ENCODE results near the gene ACAP2. TPM values are rescaled to one million over a fixed set of nuclear protein-coding genes. Genes with fewer than 3 reads are reported as not detected.
A peak's percentile ranks its signal among the peaks of the same experiment; 100 is the strongest.

ACAP2 gene
- total RNA-seq, 1 donor, result 92.3 TPM

DNA sequence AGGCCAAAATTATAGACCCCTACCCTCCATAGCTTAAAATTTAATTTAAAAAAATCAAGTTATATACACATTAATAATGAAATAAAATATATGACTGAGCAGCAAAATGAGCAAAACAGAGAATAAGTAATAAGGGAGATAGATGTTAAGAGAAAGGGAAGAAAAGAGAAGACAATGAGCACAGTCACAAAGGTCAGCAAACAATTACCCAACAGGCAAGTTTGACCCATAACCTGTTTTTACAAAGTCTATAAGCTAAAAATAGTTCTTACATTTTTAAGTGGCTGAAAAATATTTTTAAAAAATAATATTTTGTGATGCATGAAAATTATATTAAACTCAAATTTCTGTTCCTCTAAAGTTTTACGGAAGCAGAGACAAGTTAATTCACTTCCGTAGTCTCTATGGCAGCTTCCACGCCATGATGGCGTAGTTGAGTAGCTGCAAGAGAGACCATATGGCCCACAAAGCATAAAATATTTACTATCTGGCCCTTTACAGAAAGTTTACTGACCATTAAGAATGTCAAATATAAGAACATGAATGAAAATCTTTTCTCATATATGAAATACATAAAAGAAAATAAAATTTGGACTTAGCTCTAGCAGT is 47.5 kb downstream of the ACAP2 start:
- H3K4me3 ChIP-seq (ENCODE audit: low read depth, low read length), result no peak overlapping the region
- DNase-seq (ENCODE audit: low read depth), result no peak
- TF ChIP-seq, protein P1, sequence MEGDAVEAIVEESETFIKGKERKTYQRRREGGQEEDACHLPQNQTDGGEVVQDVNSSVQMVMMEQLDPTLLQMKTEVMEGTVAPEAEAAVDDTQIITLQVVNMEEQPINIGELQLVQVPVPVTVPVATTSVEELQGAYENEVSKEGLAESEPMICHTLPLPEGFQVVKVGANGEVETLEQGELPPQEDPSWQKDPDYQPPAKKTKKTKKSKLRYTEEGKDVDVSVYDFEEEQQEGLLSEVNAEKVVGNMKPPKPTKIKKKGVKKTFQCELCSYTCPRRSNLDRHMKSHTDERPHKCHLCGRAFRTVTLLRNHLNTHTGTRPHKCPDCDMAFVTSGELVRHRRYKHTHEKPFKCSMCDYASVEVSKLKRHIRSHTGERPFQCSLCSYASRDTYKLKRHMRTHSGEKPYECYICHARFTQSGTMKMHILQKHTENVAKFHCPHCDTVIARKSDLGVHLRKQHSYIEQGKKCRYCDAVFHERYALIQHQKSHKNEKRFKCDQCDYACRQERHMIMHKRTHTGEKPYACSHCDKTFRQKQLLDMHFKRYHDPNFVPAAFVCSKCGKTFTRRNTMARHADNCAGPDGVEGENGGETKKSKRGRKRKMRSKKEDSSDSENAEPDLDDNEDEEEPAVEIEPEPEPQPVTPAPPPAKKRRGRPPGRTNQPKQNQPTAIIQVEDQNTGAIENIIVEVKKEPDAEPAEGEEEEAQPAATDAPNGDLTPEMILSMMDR (IDR thresholded peaks at IDR 0.05; ENCODE audit: insufficient read depth, low read length), result no peak

DNA sequence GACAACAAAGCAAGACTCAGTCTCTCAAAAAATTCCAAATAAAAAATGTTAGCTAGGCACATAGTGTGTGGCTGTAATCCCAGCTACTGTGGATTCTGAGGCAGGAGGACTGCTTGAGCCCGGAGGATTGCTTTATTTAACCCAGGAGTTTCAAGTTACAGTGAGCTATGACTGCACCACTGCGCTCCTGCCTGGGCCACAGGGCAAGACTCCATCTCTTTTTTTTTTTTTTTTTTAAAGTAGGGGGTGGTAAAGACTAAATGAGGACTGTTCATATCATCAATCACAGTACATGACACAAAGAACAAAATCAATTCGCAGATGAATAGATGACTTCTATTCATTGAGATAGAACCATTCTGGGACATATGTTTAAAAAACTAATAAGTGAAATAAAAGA is 48.1 kb downstream of the ACAP2 start:
- TF ChIP-seq, protein P1 (IDR thresholded peaks at IDR 0.05; ENCODE audit: insufficient read depth, low read length), result no peak
- no peak overlapping the region for H3K4me3 ChIP-seq (ENCODE audit: low read depth, low read length)
- no peak for DNase-seq (ENCODE audit: low read depth)

DNA sequence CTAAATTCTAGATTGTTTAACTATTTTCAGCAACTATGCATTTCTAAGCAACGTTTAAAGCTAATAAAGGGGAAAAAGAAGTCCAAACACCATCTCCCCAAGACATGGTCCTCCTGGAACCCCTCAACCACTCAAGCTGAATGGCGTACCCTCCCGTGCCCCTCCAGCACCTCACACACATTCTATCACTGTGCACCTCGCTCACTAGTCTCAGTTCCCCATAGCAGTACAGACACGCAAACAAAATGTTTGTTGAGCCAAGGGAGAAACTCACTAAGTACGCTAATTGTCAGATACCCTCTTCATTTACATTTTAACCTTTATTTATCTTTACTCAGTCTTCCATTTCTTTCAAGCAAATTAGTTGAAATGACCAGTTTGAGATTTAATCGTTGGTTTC is 48.8 kb downstream of the ACAP2 start:
- TF ChIP-seq, protein P1 (IDR thresholded peaks at IDR 0.05; ENCODE audit: insufficient read depth, low read length), result no peak
- DNase-seq (ENCODE audit: low read depth), result no peak
- H3K4me3 ChIP-seq (ENCODE audit: low read depth, low read length), result no peak overlapping the region

DNA sequence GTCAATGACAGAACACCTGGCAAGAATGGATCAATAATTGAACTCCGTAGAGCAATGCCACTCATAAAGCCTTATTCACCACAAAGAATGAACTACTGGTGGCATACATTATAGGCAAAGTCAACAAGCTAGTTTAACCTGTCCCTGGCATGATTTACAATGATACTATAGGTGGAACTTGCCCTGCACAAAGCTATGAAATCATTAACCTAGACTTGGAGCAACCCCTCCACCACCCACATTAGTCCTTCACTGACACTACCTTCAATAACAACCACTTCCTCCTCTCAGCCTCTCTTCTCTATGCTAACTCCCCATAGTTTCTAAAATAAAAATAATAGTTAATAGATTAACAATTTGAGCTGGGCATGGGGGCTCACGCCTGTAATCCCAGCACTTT is 54.4 kb downstream of the ACAP2 start:
- TF ChIP-seq, protein P1 (IDR thresholded peaks at IDR 0.05; ENCODE audit: insufficient read depth, low read length), result no peak
- no peak for DNase-seq (ENCODE audit: low read depth)

DNA sequence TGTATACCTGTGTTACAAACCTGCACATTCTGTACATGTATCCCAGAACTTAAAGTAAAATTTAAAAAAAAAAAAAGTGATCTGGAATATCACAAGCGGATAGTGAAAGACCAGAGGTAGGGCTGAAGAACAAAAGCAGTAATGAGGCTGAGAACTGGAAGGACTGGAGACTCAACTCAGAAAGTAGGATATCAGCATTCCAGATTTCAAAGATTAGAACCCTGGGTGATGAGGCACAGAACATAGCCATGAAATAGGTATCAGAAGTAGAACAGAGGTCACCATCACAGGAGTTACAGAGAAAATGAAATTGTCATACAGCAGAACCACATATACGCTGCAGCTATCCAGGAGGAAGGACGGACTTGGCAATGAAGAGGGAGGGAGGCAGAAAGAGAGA is 56.1 kb downstream of the ACAP2 start:
- TF ChIP-seq, protein P1 (IDR thresholded peaks at IDR 0.05; ENCODE audit: insufficient read depth, low read length), result no peak
- H3K4me3 ChIP-seq (ENCODE audit: low read depth, low read length), result no peak overlapping the region
- no peak for DNase-seq (ENCODE audit: low read depth)

More for the DNA sequence above, 54.4 kb downstream of the ACAP2 start:
- no peak overlapping the region for H3K4me3 ChIP-seq (ENCODE audit: low read depth, low read length)

DNA sequence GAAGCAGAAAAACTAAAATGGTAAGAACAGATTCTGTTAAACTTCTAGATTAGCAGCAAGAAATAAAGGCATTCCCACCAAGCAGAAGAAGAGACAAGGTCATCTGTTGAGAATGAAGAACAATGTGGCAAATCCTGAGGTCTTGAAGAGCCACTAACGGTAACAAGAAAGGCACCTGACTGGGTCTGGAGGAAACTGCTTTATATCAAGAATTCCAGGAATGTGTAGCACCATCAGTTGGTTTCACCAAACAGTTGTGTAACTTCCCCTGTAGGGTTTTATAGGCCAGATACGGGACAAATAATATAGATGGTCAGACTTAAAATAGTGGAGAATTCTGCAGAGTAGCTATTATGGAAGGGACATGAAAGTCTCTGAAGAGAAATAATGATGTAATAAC is 57.3 kb downstream of the ACAP2 start:
- no peak overlapping the region for H3K4me3 ChIP-seq (ENCODE audit: low read depth, low read length)
- peak; percentile 33 for DNase-seq (ENCODE audit: low read depth)
- TF ChIP-seq, protein P1 (IDR thresholded peaks at IDR 0.05; ENCODE audit: insufficient read depth, low read length), result no peak

DNA sequence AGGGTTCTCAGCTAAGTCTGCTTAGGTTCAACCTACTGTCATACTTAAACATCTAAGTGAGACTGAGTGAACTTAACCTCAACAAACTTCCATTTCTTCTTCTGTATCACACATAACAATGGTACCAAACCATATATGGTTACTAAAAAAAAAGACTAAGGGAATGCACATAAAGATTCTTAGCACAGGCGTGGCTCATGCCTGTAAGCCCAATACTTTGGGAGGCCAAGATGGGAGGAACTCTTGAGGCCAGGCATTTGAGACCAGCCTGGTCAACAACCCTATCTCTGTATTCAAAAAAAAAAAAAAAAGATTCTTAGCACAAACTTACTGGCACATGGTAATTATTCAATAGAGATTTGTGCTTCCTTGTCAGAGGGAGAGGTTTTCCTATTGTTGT is 57.9 kb downstream of the ACAP2 start:
- TF ChIP-seq, protein P1 (IDR thresholded peaks at IDR 0.05; ENCODE audit: insufficient read depth, low read length), result no peak
- no peak overlapping the region for H3K4me3 ChIP-seq (ENCODE audit: low read depth, low read length)
- no peak for DNase-seq (ENCODE audit: low read depth)
